Activated B cell treated with CpG ODN at 0.5 μM for 24 hours (primary cell): ENCODE results near the gene UGCG. TPM values are rescaled to one million over a fixed set of nuclear protein-coding genes. Genes with fewer than 3 reads are reported as not detected.
A peak's percentile ranks its signal among the peaks of the same experiment; 100 is the strongest.
"Not testable (repeated sequence)": the region's sequence is repeated elsewhere in the genome, so short reads cannot be mapped to it uniquely, and the experiment has no call there.

ENCODE experiments used
- ATAC-seq: fragments of 200-7000 bp; cut with Tn5 transposase; one replicate; pipeline ENCODE4 v1.10.0; 2021; ENCODE audit warnings: low read depth, mild to moderate bottlenecking, moderate library complexity
- CTCF ChIA-PET: fragments of 350-600 bp; sonication (Branson Sonifier 250); formaldehyde crosslinking; loops from one replicate; lab custom pipeline; 2021; ENCODE audit warnings: antibody characterized with exemption; lab: Charles Lee
- POLR2A ChIA-PET: fragments of 350-600 bp; sonication (Branson Sonifier 250); formaldehyde crosslinking; loops from one replicate; lab custom pipeline; 2021; ENCODE audit warnings: antibody characterized with exemption; lab: Charles Lee
- DNase-seq: peaks from one replicate; pipeline ENCODE4 v3.0.0; 2022
- H3K27ac Mint-ChIP-seq: one replicate; pipeline ENCODE4 v1.8.0; 2020; ENCODE audit warnings: mixed read lengths
- H3K27me3 Mint-ChIP-seq: one replicate; pipeline ENCODE4 v1.8.0; 2021; ENCODE audit warnings: mixed read lengths
- H3K36me3 Mint-ChIP-seq: one replicate; pipeline ENCODE4 v1.8.0; 2021; ENCODE audit warnings: low read depth, mixed read lengths
- H3K4me1 Mint-ChIP-seq: one replicate; pipeline ENCODE4 v1.8.0; 2021; ENCODE audit warnings: mixed read lengths
- H3K4me3 Mint-ChIP-seq: one replicate; pipeline ENCODE4 v1.8.0; 2020; ENCODE audit warnings: mild to moderate bottlenecking, mixed read lengths
- H3K9me3 Mint-ChIP-seq: one replicate; pipeline ENCODE4 v1.8.0; 2020; ENCODE audit warnings: mixed read lengths
- intact Hi-C: fragments of 100-400 bp; cut with micrococcal nuclease; formaldehyde crosslinking; loops from one replicate; pipeline ENCODE4 v1.15.1; 2024
- total RNA-seq: library from RNA; stranded (reverse); gene quantifications from 2 replicates; pipeline ENCODE4 v1.2.3, GENCODE V29; 2022
- TF ChIP-seq, protein P1 (sequence below): fragments of 200-600 bp; IDR thresholded peaks from one replicate; pipeline ENCODE4 v1.8.0; 2022; ENCODE audit warnings: antibody characterized with exemption, mild to moderate bottlenecking

Gene UGCG
- total RNA-seq, 1 donor from 2014 or later, result 111 TPM

DNA sequence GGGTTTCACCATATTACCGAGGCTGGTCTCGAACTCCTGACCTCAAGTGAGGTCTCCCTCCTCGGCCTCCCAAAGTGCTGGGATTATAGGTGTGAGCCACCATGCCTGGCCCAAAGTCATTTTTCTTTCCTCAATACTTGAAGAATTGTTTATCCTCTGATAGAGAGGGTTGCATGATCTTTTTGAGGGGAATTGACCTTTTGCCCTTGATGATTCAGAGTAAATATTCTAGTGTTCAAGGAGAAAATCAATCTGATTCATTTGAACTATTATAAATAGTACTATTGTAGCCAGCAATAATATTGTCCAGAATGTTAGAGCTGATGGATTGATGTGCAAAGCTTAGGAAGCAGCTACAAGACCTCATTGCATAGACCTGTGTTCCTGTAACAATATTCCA, 47.1 kb downstream of the UGCG start:
- ATAC-seq (no peak), DNase-seq (no peak)
- peaks cover under 1% of the 10 kb centered on the region for H3K9me3 Mint-ChIP-seq
- no peak overlapping the region for H3K4me3 Mint-ChIP-seq
- no peaks in the 10 kb centered on the region for H3K27me3 Mint-ChIP-seq
- H3K36me3 Mint-ChIP-seq, result no peaks in the 10 kb centered on the region
- TF ChIP-seq, protein P1, sequence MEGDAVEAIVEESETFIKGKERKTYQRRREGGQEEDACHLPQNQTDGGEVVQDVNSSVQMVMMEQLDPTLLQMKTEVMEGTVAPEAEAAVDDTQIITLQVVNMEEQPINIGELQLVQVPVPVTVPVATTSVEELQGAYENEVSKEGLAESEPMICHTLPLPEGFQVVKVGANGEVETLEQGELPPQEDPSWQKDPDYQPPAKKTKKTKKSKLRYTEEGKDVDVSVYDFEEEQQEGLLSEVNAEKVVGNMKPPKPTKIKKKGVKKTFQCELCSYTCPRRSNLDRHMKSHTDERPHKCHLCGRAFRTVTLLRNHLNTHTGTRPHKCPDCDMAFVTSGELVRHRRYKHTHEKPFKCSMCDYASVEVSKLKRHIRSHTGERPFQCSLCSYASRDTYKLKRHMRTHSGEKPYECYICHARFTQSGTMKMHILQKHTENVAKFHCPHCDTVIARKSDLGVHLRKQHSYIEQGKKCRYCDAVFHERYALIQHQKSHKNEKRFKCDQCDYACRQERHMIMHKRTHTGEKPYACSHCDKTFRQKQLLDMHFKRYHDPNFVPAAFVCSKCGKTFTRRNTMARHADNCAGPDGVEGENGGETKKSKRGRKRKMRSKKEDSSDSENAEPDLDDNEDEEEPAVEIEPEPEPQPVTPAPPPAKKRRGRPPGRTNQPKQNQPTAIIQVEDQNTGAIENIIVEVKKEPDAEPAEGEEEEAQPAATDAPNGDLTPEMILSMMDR, result no peak
- ChIA-PET POLR2A (interaction anchor here (0.6 to 1.1 kb wide), 6 partner anchors 10 to 142 kb away, joined by 3 to 5 read pairs (median 4); no protein-coding TSS in a partner anchor), CTCF (interaction anchor here (0.7 kb wide), 1 partner anchor 131 kb away, joined by 3 read pairs; no protein-coding TSS in a partner anchor)
- H3K27ac Mint-ChIP-seq, result no peak overlapping the region
- peaks cover 56% of the 10 kb centered on the region for H3K4me1 Mint-ChIP-seq
- intact Hi-C loops, result loop anchor here (2.0 kb wide), 2 partner anchors 17 to 39 kb away; no protein-coding TSS in a partner anchor

DNA sequence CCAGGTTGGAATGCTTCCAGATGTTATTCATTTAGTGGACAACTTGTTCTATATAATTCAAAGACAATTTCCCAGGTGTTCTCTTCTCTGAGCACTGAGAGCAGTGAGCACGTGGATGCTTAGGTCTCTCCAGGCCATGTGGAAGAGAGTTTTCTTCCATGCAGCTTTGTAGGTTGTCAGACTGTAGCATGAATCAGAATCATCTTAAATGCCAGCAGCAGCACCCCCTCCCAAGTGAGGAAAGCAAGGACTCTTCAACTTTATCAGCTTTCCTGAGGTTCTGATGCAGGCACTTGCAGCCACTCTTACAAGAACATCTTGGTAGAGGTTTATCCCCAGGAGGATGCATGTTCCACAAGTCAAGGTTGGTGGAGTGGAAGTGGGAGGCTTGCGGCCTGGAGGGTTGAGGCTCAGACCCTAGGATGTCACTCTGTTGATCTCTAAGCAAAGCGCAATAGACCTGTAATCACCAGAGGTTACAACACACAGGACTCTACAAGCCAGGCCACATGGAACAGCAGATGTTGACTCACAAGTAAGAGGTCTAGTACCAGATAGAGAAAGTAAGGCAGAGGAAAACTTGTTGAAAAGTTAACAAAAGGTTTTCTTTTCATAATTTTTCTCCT, 47.7 kb downstream of the UGCG start:
- Mint-ChIP-seq H3K36me3 (no peaks in the 10 kb centered on the region), H3K4me3 (peak overlapping the region; percentile 19), H3K27me3 (no peaks in the 10 kb centered on the region), H3K4me1 (peaks cover 56% of the 10 kb centered on the region), H3K9me3 (no peaks in the 10 kb centered on the region), H3K27ac (no peak overlapping the region)
- POLR2A ChIA-PET, result interaction anchor here (0.7 to 1.2 kb wide), 3 partner anchors 9 to 68 kb away, joined by 3 read pairs; no protein-coding TSS in a partner anchor
- TF ChIP-seq, protein P1, result no peak
- CTCF ChIA-PET, result interaction anchor here (1.5 kb wide), 1 partner anchor 130 kb away, joined by 3 read pairs; no protein-coding TSS in a partner anchor
- no peak for DNase-seq
- intact Hi-C loops, result loop anchor here (2.0 kb wide), 2 partner anchors 18 to 38 kb away; no protein-coding TSS in a partner anchor
- ATAC-seq, result no peak

DNA sequence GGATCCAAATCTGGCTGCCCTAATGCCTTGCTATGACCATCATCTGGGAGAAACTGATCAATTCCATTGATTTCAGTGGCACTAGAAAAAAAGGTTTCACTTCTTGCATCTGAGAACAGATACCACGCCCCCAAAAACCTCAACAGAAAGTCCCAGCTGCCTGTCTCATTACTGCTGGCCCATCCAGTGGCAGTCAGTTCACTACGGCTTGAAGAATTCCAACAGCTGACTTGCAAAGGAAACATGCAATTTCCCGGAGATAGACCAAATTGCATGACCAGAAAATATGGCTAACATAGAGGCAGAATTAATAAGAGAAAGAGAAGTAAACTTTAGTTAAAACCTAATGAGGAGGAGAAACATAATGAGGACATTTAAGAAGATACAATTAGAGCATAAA, 48.6 kb downstream of the UGCG start:
- Mint-ChIP-seq H3K27me3 (no peaks in the 10 kb centered on the region), H3K27ac (peak overlapping the region; percentile 75), H3K4me1 (peaks cover 53% of the 10 kb centered on the region)

DNA sequence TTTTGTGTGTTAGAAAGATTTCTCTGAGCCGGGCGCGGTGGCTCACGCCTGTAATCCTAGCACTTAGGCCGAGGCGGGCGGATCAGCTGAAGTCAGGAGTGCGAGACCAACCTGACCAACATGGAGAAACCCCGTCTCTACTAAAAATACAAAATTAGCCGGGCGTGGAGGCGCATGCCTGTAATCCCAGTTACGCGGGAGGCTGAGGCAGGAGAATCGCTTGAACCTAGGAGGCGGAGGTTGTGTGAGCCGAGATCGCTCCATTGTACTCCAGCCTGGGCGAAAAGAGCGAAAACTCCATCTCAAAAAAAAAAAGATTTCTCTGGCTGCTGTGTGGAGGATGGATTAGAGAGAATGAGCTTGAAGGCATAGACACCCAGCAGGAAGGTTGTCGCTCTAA, 51.5 kb downstream of the UGCG start:
- POLR2A ChIA-PET, result interaction anchor here (0.6 to 0.8 kb wide), 3 partner anchors 29 to 436 kb away, joined by 3 to 8 read pairs (median 3); no protein-coding TSS in a partner anchor

More for the DNA sequence above, 48.6 kb downstream of the UGCG start:
- Mint-ChIP-seq H3K36me3 (no peaks in the 10 kb centered on the region), H3K4me3 (peak overlapping the region; percentile 71), H3K9me3 (no peaks in the 10 kb centered on the region)
- CTCF ChIA-PET, result interaction anchor here (1.5 kb wide), 1 partner anchor 129 kb away, joined by 3 read pairs; no protein-coding TSS in a partner anchor
- DNase-seq (no peak), ATAC-seq (peak; percentile 89)
- intact Hi-C loops, result loop anchor here (1.0 to 2.0 kb wide), 3 partner anchors 8 to 38 kb away; no protein-coding TSS in a partner anchor
- POLR2A ChIA-PET, result interaction anchor here (0.9 to 1.2 kb wide), 4 partner anchors 38 to 93 kb away, joined by 3 to 4 read pairs (median 3); partner anchors contain the start of gene UGCG
- TF ChIP-seq, protein P1, result no peak

DNA sequence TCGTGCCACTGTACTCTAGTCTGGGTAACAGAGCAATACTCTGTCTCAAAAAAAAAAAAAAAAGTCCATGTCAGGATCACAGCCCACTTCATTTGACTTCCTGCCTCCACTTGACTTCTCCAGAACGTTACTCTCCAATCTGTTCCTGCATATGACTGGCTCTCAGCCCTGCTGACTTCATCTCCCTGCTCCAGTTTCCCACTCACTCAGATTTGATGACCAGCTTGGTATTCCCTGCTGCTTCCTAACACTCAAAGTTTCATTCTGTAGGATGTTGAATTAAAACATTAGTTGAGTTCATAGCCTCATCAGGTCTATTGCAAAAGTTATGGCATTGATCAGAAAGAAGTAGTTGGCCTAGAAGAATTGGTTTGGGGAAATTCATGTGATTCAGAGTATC, 52.3 kb downstream of the UGCG start:
- ATAC-seq (no peak), DNase-seq (no peak)
- Mint-ChIP-seq H3K9me3 (no peaks in the 10 kb centered on the region), H3K27ac (no peak overlapping the region), H3K4me3 (no peak overlapping the region), H3K36me3 (no peaks in the 10 kb centered on the region), H3K27me3 (no peaks in the 10 kb centered on the region), H3K4me1 (peaks cover 39% of the 10 kb centered on the region)
- TF ChIP-seq, protein P1, result no peak
- ChIA-PET POLR2A (interaction anchor here (1.2 kb wide), 1 partner anchor 11 kb away, joined by 4 read pairs; no protein-coding TSS in a partner anchor), CTCF (no interaction called here)
- intact Hi-C loops, result no loop called here

More for the DNA sequence above, 51.5 kb downstream of the UGCG start:
- DNase-seq, H3K36me3 Mint-ChIP-seq, H3K9me3 Mint-ChIP-seq, ATAC-seq, CTCF ChIA-PET, H3K27me3 Mint-ChIP-seq, intact Hi-C loops, H3K4me3 Mint-ChIP-seq: not testable (repeated sequence)
- Mint-ChIP-seq H3K4me1 (peaks cover 42% of the 10 kb centered on the region), H3K27ac (peak overlapping the region; percentile 3)
